PFSK-1 (cell line): ENCODE results near the gene TOE1.

Experiments
- POLR2AphosphoS5 ChIP-seq: IDR thresholded peaks from 2 replicates; pipeline ENCODE4 v1.6.1; 2012; ENCODE audit warnings: low read depth, mild to moderate bottlenecking, control low read depth, low read length, moderate library complexity
- SIN3A ChIP-seq: IDR thresholded peaks from 2 replicates; pipeline ENCODE4 v1.6.1; 2012; ENCODE audit warnings: mild to moderate bottlenecking, low read length, moderate library complexity, borderline replicate concordance; ENCODE audit not compliant: insufficient read depth
- TAF1 ChIP-seq: IDR thresholded peaks from 2 replicates; pipeline ENCODE4 v1.6.1; 2012; ENCODE audit warnings: low read length, control low read depth, borderline replicate concordance; ENCODE audit not compliant: insufficient read depth

DNA sequence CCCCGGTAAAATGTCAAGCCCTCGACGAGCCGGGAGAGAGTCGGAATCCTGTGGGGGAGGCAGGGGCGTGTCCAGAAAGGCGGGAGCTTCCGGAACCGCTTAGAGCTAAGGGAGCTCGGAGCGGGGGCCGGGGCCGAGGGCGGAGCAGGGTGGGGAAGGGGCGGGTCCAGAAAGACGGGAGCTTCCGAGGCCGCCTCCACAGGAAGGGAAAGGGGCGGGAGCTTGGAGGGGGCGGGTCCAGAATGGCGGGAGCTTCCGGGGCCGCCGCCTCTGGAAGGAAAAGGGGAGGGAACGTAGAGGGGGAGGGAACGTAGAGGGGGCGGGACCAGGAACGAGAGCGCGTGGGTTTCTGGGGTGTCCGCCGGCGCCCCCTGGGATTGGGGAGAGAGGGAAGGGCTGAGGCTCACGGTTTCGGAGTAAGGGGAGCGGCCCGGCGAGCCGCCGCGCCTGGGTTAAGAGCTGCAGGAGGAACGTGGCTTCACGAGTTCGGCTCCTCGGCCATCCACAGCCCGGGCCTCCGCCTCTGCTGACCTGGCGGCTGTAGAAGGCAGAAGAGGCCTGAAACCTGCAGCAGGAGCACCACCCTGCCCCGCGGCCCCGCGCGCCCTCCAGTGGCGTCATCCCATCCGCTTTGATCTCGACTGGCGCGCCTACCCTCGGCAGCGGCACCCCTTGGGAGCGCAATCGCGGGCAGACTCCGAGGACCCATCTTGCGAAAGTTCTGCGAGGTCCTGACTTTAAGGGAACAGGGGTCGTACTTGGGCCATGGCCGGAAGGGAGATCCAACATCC, 36.3 kb upstream of the TOE1 start:
- TF ChIP-seq TAF1, result peak; percentile 45; the same call in 1 of the 2 replicates
- TF ChIP-seq POLR2AphosphoS5, result peak; percentile 78
- no peak for TF ChIP-seq SIN3A
